Adrenal gland (tissue), 12 donors: Measurements from ENCODE around the gene PRRC2B. TPM values are rescaled to one million over a fixed set of nuclear protein-coding genes. Genes with fewer than 3 reads are reported as not detected.
A peak's percentile ranks its signal among the peaks of the same experiment; 100 is the strongest.

Experiments
- DNase-seq, 7 donors: peaks; one replicate each; pipeline ENCODE4 v3.0.0-alpha.2; 2019 to 2020
- H3K27ac ChIP-seq, 5 donors: fragments of 200-600 bp; sonication (generic) in 4 of 5; 1 replicate in 3 of 5; 2 replicates in 2 of 5; pipeline versions ENCODE4 v1.5.1 to v1.8.0; 2016 to 2020; ENCODE audit warnings: mild to moderate bottlenecking in 1 of 5
- H3K27me3 ChIP-seq: fragments of 200-600 bp; 2 replicates; pipeline ENCODE4 v1.8.0; 2021
- H3K36me3 ChIP-seq, 2 donors: fragments of 200-600 bp; replicated peaks in 1 of 2; 1 replicate in 1 of 2; 2 replicates in 1 of 2; pipeline versions ENCODE4 v1.5.1 to v1.8.0; 2018 to 2022
- H3K4me1 ChIP-seq, 2 donors: fragments of 200-600 bp; replicated peaks in 1 of 2; 1 replicate in 1 of 2; 2 replicates in 1 of 2; pipeline versions ENCODE4 v1.5.1 to v1.8.0; 2018 to 2021
- H3K4me3 ChIP-seq, 4 donors: fragments of 200-600 bp; sonication (generic) in 3 of 4; one replicate each; pipeline ENCODE4 v1.5.1; 2016 to 2018
- H3K9me3 ChIP-seq, 3 donors: fragments of 200-600 bp; sonication (generic) in 1 of 3; replicated peaks in 1 of 3; 1 replicate in 2 of 3; 2 replicates in 1 of 3; pipeline versions ENCODE4 v1.5.1 to v1.8.0; 2016 to 2021
- POLR2A ChIP-seq, 2 donors: fragments of 450-650 bp; IDR thresholded peaks; one replicate each; pipeline ENCODE4 v1.6.1; 2017; ENCODE audit warnings: antibody characterized with exemption in 2 of 2, mild to moderate bottlenecking in 2 of 2, moderate library complexity in 1 of 2
- WGBS, 4 donors: extraction: QIAGEN DNeasy Blood & Tissue Kit in 2 of 4; methylation state at CpG; one replicate each; pipeline versions ENCODE4 v1.1.5 to v1.1.7; 2013 to 2017; 5-methylcytosine and 5-hydroxymethylcytosine counted together
- intact Hi-C, 2 donors: fragments of 100-400 bp; cut with DNase I; formaldehyde crosslinking; loops; one replicate each; pipeline versions ENCODE4 v1.14.1 to v1.15.0; 2022 to 2023
- polyA plus RNA-seq, 3 donors: library from polyadenylated mRNA; stranded (reverse); fragments of 200-250 nt in 2 of 3; fragments of 350-450 nt in 1 of 3; fragmentation: Illumina TruSeq in 1 of 3; extraction: RNeasy Lipid Tissue Mini Kit (QIAGEN cat#74804) in 1 of 3; gene quantifications; one replicate each; pipeline ENCODE4 v1.2.3, GENCODE V29; 2013 to 2014
- total RNA-seq, 9 donors: library from RNA; depleted of rRNA in 4 of 9; stranded (reverse); fragments of >200 nt in 4 of 9; fragments of 120-200 nt in 1 of 9; fragmentation: NEBNext Ultra II Directional in 1 of 9; extraction: Animal tissue kit (Norgen Biotek cat#: 25700) in 1 of 9; gene quantifications; one replicate each; pipeline versions ENCODE4 v1.1.0 to v1.2.4, GENCODE V29; 2013 to 2023
- TF ChIP-seq, protein P1 (sequence below), 6 experiments: fragments of 450-650 bp in 4 of 6; fragments of 200-600 bp in 2 of 6; sonication (generic) in 1 of 6; IDR thresholded peaks; 1 replicate in 5 of 6; 2 replicates in 1 of 6; pipeline versions ENCODE4 v1.5.1 to v1.8.0; 2016 to 2021; ENCODE audit warnings: antibody characterized with exemption in 6 of 6, mild to moderate bottlenecking in 2 of 6, moderate library complexity in 1 of 6
- donor health status: healthy with polysubstance abuse.
- donor health status: Bipolar disorder and iron deficiency.
- donor health status: DM: yes; HTN: yes; CAD: no.
- donor health status: DM: no; HTN: no; CAD: no.
- donor health status: DM: no; HTN: no; CAD: no.
- donor health status: DM: yes; HTN: yes; CAD: no.

The PRRC2B gene
- total and polyA plus RNA-seq, 12 donors = 42.3 to 255 (median 145) TPM

DNA sequence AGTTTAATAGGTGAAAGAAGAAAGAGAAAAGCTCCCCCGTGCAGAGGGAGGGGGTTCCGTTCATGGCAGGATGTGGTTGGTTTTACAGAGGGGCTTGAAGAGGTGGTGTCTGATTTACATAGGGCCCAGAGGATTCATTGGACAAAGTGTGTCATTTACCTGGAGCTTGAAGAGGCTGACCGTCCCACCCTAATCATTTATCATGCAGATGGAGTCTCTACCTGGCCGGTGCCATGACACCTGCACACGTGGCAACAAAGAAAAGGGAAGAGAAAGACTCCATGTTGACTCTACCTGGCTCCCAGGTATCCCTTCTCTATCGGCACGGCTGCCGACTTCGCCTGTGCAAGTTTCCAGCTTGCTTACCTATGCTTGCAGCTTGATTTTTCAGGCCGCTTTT lies 35.3 kb upstream of the PRRC2B start:
- no peak overlapping the region for H3K27ac ChIP-seq
- peak in 1 of 7 donors; percentile 3 for DNase-seq
- no peaks in the 10 kb centered on the region for H3K27me3 ChIP-seq
- no peaks in the 10 kb centered on the region for H3K4me1 ChIP-seq
- H3K9me3 ChIP-seq = no peaks in the 10 kb centered on the region
- no peak overlapping the region for H3K4me3 ChIP-seq
- intact Hi-C loops = no loop called here
- H3K36me3 ChIP-seq = no peaks in the 10 kb centered on the region
- 76 to 82% (median 80%) methylated on average over 10 of the region's 10 CpGs for WGBS, 4 donors
- no peak for TF ChIP-seq POLR2A (IDR thresholded peaks at IDR 0.05)
- TF ChIP-seq, protein P1, sequence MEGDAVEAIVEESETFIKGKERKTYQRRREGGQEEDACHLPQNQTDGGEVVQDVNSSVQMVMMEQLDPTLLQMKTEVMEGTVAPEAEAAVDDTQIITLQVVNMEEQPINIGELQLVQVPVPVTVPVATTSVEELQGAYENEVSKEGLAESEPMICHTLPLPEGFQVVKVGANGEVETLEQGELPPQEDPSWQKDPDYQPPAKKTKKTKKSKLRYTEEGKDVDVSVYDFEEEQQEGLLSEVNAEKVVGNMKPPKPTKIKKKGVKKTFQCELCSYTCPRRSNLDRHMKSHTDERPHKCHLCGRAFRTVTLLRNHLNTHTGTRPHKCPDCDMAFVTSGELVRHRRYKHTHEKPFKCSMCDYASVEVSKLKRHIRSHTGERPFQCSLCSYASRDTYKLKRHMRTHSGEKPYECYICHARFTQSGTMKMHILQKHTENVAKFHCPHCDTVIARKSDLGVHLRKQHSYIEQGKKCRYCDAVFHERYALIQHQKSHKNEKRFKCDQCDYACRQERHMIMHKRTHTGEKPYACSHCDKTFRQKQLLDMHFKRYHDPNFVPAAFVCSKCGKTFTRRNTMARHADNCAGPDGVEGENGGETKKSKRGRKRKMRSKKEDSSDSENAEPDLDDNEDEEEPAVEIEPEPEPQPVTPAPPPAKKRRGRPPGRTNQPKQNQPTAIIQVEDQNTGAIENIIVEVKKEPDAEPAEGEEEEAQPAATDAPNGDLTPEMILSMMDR (IDR thresholded peaks at IDR 0.05) = no peak

DNA sequence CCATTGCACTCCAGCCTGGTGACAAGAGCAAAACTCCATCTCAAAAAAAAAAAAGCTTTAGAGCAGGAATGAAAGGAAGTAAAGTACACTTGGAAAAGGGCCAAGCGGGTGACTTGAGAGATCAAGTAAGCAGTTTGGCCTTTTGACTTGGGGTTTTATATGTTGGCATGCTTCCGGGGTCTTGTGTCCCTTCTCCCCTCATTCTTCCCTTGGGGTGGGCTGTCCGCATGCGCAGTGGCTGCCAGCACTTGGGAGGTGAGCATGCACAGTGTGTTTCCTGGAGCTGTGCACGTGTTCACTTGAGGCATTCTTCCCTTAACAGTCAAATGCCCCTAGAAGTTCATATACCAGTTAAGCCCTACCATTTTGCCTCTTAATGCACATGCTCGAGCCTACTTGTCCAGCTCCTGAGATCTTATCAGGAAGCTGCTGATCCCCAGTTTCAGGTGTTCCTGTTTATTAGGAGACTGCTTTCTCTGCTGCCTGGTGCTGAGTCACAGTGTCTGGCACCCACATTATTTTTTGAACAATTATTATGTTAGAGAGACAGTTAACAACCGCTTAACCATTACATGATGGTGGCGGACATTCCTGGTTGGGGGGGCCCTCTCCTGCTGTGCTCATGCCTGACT lies 32.6 kb upstream of the PRRC2B start:
- H3K9me3 ChIP-seq = no peaks in the 10 kb centered on the region
- H3K27ac ChIP-seq = no peak overlapping the region
- H3K36me3 ChIP-seq = no peaks in the 10 kb centered on the region
- WGBS, 4 donors = 54 to 74% (median 64%) methylated on average over 8 of the region's 8 CpGs
- no peaks in the 10 kb centered on the region for H3K4me1 ChIP-seq
- H3K27me3 ChIP-seq = no peaks in the 10 kb centered on the region
- DNase-seq = peak in 2 of 7 donors; percentile 15 to 47
- TF ChIP-seq POLR2A (IDR thresholded peaks at IDR 0.05) = no peak
- TF ChIP-seq, protein P1 (IDR thresholded peaks at IDR 0.05) = no peak
- no peak overlapping the region for H3K4me3 ChIP-seq
- intact Hi-C loops = loop anchor here in 1 of 2 donors (10.0 kb wide), 1 partner anchor 223 kb away; no protein-coding TSS in a partner anchor

DNA sequence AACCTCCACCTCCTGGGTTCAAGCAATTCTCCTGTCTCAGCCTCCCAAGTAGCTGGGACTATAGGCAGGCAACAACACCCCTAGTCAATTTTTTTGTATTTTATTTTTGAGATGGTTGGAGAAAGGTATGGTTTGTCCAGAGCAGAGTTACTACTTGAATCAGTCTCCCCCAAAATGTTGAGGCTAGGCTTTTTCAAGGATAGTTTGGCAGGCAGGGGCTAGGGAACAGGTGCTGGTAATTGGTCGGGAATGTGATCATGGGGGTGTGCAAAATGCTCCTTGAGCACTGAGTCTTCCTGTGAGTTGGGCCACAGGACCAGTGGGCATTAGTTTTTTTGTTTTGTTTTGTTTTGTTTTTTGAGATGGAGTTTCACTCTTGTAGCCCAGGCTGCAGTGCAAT lies 28.3 kb upstream of the PRRC2B start:
- intact Hi-C loops = loop anchor here in 1 of 2 donors (10.0 kb wide), 1 partner anchor 219 kb away; no protein-coding TSS in a partner anchor
- Histone ChIP-seq H3K4me3 (no peak overlapping the region), H3K4me1 (no peaks in the 10 kb centered on the region), H3K9me3 (no peaks in the 10 kb centered on the region), H3K27ac (no peak overlapping the region), H3K36me3 (no peaks in the 10 kb centered on the region), H3K27me3 (no peaks in the 10 kb centered on the region)
- no peak for DNase-seq
- TF ChIP-seq POLR2A (IDR thresholded peaks at IDR 0.05) = no peak
- TF ChIP-seq, protein P1 (IDR thresholded peaks at IDR 0.05) = no peak
- WGBS, 4 donors = 86 to 100% (median 88%) methylated on average over 1 of the region's 1 CpG

DNA sequence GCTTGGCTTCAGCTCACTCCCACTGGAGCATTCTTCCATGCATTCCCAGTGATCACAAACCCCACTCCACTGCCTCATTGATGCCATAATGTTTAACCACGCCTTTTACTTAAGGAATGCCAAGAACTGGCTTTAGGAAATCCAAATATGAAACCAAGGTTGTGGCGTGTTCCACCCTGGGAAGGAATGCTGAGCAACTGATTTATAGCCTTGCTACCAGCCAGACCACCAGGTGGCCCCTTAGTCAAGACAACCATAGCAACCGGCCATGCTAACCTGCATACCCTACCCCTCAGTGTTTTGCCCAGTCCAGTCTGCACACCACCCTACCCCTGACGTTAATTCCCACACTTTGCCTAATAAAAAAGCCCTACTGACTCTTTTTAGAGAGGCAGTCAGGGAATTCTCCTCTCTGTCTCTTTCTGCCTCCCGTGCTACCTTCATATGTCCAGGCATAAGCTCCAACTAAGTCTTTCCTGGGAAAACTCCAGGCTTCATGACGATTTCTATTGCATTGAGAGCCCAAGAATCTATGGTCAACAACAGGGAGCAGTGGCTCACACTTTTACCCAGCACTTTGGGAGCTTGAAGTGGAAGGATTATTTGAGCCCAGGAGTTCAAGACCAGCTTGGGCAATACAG lies 27.0 kb upstream of the PRRC2B start:
- peak in 2 of 7 donors; percentile 32 to 37 for DNase-seq
- H3K36me3 ChIP-seq = no peaks in the 10 kb centered on the region
- TF ChIP-seq, protein P1 (IDR thresholded peaks at IDR 0.05) = peak in 2 of 6 experiments; percentile 15 to 20
- TF ChIP-seq POLR2A (IDR thresholded peaks at IDR 0.05) = no peak
- intact Hi-C loops = loop anchor here in 1 of 2 donors (10.0 kb wide), 1 partner anchor 218 kb away; no protein-coding TSS in a partner anchor
- H3K4me3 ChIP-seq = no peak overlapping the region
- H3K27me3 ChIP-seq = no peaks in the 10 kb centered on the region
- peak overlapping the region in 1 of 5 donors; percentile 45 for H3K27ac ChIP-seq
- no peaks in the 10 kb centered on the region for H3K9me3 ChIP-seq
- no peaks in the 10 kb centered on the region for H3K4me1 ChIP-seq
- 24 to 40% (median 34%) methylated on average over 6 of the region's 6 CpGs for WGBS, 4 donors
